Thyroid gland (tissue), 4 donors: ENCODE data around the gene MEGF6.

ENCODE experiments used
- CTCF ChIP-seq, 6 experiments: fragments of 200-600 bp in 3 of 6; fragments of 450-650 bp in 3 of 6; sonication (generic) in 3 of 6; IDR thresholded peaks; one replicate each; pipeline ENCODE4 v1.5.1; 2016 to 2019; ENCODE audit warnings: antibody characterized with exemption in 6 of 6, mild to moderate bottlenecking in 2 of 6, inconsistent platforms in 1 of 6, moderate library complexity in 1 of 6
- POLR2A ChIP-seq, 2 donors: fragments of 450-650 bp; IDR thresholded peaks; one replicate each; pipeline ENCODE4 v1.6.1; 2017; ENCODE audit warnings: antibody characterized with exemption in 2 of 2, mild to moderate bottlenecking in 2 of 2, moderate library complexity in 1 of 2

- TF ChIP-seq POLR2A (IDR thresholded peaks at IDR 0.05) (no peak), CTCF (IDR thresholded peaks at IDR 0.05) (no peak)
Measured at GRCh38 chr1:3546048-3546384, 65.3 kb downstream of the MEGF6 start.
